GM18858 (cell line): ENCODE results near the gene RHOC.

Experiments
- ATAC-seq: cut with Tn5 transposase; IDR thresholded peaks from one replicate; pipeline ENCODE4 v1.9.1; 2021; ENCODE audit not compliant: unreplicated experiment

RHOC gene

DNA sequence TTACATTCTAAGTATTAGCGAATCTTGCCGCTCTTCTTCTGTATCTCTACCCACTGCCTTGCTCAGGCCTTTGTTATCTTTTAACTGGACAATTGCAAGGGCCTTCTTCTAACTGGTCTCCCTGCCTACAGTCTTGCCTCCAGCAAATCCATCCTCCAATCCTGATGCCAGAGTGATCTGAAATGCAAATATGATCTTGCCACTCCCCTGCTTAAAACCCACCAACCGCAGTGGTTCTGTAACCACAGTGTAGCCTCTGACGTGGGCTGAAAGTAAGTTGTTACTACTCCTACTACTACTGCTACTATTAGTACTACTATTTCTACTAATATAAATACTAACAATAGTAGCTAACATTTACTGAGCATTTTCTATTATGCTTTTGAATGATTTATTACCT, 20.1 kb downstream of the RHOC start:
- ATAC-seq, result no peak

- ATAC-seq, result no peak
Measured at GRCh38 chr1:112686417-112686816, 20.5 kb downstream of the RHOC start.

- no peak for ATAC-seq
Measured at GRCh38 chr1:112685913-112686312, 21.0 kb downstream of the RHOC start.

GRCh38 chr1:112678605-112679004, 28.3 kb downstream of the RHOC start:
- ATAC-seq, result no peak

- ATAC-seq, result no peak
Measured at GRCh38 chr1:112677501-112677900, 29.4 kb downstream of the RHOC start.

DNA sequence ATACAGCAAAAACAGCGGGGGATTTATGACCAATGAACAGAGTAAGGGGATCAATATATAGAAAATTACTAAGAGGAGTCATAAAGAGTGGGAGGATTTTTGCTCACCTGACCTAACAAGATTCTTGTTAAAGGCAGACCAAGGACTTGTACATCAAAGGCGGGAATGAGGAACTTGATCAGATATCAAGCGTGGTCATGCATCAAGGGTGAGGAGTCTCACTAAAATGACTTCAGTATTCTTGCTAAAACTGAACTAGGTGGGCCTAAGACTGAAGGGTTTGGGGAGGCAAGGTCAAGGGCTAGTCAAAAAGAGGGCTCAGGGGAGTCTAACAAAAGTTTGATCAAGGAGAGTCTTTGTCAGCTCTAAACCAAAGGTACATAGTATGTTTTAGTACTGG, 30.4 kb downstream of the RHOC start:
- no peak for ATAC-seq

DNA sequence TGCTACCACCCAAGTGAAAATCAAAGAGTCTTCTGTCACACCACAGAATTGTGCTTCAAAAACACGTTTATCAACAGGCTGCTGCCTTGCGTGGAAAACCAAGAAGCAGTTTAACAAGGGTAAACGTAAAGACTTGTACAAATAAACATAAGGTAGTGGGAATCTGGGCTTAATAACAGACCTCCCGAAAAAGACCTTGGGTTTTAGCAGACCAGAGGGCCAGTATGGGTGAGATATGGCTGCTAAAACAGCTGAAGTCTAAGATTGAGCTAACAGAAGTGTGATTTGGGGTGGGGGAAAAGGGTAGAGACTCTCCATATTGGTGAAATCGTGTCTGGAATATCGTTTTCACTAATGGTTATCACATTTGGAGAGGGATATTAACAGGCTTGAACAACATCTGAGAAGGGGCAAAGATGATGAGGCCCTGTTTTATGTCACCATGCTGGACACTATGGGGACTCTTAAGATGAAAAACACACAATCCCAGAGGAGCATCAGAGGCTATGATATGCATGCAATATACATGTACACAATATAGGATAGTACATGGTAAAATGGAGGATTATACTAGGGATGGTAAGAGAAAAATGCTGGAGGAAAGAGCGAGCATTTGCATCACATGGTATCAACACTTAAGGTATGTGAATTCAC, 31.1 kb downstream of the RHOC start:
- ATAC-seq, result no peak

DNA sequence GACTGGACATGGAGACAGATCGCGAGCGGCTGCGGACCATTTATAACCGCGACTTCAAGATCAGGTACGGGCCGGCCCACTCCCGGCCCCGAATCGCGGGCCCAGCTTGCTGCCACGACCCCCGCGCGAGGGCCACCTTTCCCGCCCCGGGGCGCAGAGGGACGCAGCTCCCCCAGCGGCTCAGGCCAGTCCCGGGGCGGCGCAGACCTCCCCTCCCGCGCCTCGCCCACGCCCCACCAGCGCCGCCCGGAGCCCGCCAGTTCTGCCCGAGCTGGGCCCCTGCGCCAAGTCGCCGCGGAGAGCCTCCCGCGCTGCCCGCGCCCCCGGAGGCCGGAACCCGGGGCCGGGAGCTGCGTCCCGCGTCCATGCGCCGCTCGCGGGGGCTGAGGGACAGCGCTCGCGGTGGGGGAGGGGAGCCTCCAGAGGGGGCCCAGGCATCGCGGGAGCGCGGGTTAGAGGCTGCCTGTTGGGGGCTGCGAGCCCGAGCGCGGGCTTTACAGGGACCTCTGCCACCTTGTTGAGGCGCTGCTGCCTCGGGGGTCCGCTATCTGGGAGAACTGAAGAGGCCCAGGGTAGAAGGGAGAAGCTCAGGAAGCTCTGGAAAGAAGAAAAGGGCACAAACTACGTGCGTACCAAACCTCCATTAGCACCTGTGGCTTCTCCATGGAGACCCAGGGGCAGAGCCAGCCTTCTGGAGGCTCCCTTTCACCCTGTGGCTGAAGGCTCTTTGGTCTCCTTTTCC, 31.8 kb downstream of the RHOC start:
- ATAC-seq, result no peak

DNA sequence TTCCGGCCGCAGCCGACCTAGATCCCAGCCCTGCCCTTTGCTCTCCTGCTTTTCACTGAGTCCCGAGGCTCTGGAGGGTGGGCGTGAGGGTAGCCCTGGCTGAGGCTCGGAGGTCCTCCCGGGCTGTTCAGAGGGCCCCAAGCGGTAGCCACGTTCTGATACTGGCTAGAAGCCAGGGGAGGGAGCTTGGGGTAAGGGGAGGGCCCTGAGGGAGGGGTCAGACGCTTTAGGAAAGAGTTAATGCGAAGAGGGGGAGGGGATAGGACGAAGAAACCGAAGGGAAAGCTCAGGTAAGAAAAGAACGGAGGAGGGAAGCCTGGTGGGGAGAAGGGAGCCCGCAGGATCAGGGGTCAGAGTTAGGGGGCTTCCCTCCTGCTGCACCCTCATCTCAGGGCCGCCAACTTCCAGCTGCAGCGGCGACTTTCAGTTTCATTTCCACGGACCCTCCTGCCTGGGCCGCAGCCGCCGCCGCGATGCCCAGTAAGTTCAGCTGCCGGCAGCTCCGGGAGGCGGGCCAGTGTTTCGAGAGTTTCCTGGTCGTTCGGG, 32.4 kb downstream of the RHOC start, which contains the start of gene MOV10:
Gene MOV10 (plus strand): TSS at position 220 of the 546 bp plus-strand sequence. CDS start 254 bp downstream, at position 474.
- no peak for ATAC-seq

DNA sequence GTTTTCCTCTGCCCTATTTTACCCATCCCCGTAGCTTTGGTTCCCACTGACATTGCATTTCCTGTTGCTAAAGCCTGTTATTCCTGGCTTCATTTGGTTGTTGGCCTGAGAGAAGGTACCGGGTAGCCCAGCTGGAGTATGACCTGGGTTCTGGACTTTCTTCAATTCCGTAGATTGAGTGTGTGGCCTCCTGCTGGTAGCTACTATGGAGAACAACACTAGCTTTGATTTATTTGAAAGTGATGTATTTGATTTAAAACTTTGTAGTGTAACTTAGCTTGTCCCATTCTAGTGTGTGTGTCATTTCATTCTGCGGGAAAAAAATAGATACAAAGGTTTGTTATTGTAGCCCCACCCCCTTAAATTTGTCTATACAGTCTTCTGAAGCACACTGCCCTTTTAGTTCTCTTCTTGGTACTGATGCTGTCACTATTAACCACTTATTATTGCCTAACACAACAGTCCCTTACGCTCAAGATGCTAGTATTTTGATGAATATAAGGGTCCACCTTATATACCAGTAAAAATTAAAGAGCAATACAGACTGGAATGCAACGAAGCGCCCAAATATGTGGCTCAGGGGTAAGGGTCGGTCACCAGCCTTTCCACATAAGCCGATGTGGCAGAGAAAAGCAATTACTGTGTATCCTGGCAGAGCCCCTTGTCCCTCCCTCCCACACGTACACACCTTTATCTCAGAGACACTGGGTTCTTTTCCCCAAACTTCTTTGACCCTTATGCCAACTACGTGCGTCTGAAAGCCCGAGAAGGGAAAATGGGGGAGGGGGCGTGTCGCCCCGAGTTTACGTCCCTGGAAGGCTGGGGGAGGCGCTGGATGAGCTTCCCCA, 33.1 kb downstream of the RHOC start:
- ATAC-seq, result no peak

DNA sequence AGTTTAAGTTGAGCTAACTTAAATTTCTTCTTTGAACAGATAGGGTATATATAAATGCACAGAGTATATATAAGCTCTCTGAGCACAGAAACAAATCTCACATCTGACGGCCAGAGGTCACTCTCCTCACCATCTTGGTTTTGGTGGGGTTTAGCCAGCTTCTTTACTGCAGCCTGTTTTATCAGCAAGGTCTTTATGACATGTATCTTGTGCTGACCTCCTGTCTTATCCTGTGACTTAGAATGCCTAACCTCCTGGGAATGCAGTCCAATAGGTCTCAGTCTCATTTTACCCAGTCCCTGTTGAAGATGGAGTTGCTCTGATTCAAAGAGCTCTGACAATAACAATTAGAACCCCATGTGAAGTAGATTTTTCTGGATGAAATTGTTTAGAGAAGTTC, 34.1 kb downstream of the RHOC start:
- no peak for ATAC-seq

GRCh38 chr1:112672009-112672408, 34.9 kb downstream of the RHOC start:
- no peak for ATAC-seq

DNA sequence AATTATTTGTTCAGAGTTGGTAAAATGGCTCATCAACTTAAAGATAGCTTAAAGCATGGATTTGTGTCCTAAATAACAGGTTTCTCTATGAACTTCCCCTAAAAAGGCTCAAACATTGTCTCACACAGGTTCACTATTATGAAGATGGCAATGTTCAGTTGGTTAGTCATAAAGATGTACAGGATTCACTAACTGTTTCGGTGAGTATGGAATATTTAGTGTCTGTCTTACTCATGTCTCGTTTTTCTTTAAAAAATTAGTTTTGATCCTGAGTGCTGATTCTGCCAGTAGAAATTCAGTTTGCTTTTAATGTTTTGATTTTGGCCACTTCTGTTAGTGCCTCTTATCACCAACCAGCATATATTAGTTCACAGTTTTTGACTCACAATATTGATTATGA, 40.0 kb downstream of the RHOC start:
- no peak for ATAC-seq

DNA sequence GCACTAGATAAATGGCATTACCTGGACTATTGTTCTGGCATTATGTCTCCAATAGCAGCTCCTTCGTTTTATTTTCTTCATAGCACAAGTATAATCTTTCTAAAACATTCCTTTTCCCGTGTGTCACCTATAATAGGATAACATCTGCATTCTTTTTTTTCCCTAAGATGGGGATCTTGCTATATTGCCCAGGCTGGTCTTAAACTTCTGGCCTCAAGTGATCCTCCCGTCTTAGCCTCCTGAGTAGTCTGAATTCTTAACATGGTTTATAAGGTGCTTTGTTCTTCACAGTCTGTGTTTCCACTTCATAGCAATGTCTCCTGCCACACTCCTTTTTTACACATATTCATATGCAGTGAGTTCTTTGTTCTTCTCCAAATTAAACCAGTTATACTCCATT, 41.1 kb downstream of the RHOC start:
- no peak for ATAC-seq

- ATAC-seq, result no peak
Measured at GRCh38 chr1:112651205-112651604, 55.7 kb downstream of the RHOC start.
